GM18519 (cell line): ENCODE data around the gene CD86.

Experiments used
- ATAC-seq: cut with Tn5 transposase; IDR thresholded peaks from one replicate; pipeline ENCODE4 v1.9.1; 2021; ENCODE audit warnings: mild to moderate bottlenecking, moderate library complexity; ENCODE audit not compliant: unreplicated experiment, low FRiP score

The CD86 gene

DNA sequence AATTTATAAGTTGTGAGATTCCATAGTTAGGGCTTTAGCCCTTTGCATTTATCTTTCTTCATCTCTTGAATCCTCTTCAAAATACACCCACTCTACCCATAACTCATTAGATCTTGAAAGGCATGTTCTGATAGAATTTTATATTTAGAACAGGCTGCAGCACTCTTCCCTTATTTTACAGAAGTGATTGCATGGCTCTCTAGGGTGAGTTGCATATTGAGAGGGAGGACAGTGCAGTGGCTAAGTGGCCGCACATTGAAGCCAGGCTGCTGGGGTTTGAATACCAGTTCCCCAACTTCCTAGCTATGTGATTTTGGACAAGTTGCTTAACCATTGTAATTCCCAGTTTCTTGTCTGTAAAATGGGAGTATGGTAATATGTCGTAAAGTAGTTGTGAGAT is 2.5 kb downstream of the CD86 start:
- ATAC-seq: no peak

DNA sequence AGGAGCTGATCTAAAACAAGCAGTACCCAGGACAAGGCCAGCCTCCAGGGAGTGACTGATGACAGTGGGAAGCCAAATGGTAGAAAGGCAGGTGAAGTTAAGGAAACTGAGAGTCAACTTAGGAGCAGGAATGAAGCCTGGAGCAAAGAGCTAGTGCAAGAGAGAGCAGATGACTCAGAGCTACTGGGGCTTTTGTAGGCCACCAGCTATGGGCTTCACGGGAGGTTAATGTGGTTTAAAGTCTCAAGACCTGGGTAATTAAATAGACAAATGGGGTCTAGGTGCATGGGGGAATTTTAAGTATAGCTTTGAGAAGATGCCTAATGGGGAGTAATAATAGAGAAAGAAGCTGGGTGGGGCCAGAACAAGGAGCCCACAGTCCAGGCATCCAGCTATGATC is 3.1 kb downstream of the CD86 start:
- ATAC-seq: no peak

DNA sequence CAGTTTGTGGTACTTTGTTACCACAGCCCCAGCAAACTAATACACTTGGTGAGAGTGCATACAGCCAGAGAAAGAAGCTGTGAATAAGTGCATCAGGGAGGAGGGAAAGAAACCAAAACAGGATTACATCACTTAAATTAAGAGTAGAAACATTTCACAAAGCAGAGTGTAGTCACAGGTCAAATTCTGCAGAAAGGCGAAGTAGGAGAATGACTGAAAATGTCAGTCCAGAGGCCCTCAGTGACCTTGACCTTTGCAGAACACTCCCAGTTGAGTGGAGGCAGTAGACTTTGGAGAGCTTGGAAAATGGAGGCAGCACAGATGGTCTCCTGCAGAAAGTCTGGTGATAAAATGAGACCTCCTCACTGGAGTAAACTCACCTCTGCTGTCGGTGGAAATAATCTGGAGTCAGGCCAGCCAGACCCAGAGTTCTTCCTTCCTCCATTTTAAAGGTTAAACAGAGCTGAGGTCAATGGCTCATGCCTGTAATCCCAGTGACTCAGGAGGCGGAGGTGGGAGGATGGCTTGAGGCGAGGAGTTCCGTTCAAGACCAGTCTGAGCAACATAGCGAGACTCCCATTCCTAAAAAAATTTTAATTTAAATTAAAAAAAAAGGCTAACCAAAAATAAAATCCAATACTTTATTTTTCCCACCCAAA is 5.0 kb downstream of the CD86 start:
- no peak for ATAC-seq

DNA sequence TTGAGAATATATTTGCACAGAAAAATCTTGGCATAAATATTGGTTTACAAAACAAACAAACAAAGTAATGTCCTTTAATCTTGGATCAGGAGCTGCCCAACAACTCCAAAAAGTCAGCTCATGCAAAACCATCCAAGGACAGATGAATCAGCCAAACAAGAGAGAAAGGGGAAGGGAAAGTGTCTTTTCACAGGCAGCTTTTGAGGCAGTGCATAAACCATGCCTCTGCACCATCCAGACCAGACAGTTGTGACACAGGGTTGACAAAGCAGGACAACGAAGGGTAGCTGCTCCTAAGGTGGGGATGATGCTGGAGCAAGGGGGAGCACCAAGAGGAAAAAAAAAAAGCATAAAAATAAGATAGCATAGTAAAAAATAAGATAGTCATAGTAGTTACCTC is 8.7 kb downstream of the CD86 start:
- no peak for ATAC-seq

DNA sequence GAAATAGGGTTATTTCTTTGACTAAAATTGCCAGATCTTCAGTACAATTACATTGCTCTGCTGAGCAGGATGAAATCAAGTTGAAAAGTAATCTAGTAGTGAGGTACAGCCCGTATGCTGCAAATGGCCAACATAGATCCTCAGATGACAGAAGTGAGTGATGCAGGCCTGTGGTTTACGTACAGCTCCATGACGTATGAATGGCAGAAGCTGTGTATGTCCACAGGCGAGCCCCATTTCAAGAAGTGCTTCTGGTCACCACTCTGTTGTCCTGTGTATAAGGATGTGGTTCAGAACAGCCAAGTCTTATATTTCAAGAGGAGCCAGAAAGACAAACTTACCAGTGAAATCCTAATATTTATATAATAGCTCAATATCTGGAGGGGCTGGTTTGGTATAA is 9.2 kb downstream of the CD86 start:
- ATAC-seq: no peak

DNA sequence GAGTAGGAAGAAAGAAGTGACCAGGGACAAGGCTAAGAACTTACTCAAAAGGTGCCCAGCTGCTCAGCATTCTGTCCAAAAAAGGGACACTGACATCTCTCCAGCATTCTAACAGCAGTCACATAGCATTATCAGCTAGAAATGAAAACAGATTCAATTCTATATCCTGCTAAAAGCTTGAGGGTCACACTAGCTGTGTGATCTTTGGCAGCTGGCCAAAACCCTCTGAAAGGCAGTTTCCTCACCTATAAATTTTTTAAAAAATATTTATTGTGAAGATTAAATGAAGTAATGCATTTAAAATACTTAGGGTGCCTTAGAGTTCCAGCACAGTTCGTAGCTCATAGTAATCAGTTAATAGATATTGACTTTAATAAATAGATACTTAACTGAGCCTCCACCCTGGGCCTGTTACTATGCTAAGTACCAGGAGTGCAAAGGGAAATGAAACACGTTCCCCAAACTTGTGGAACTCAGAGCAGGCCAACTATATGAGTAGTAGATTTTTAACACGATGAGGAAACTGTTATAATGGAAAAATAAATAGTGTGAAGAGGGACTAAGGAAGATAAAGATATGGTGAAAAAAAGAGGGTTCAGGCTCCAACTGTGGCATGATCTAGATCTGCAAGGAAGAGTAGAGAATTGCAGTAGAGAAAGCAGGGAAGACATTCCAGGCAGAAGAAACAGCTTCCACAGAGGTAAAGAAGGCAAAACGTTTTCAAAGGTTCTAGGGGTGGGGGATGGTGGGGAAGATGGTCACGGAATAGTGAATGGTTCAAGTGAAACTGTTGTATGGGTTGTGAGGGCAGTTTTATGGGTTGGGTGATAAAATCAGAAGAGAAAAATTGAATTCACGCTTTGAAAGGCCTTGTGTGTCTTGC is 11.4 kb downstream of the CD86 start:
- ATAC-seq: no peak

DNA sequence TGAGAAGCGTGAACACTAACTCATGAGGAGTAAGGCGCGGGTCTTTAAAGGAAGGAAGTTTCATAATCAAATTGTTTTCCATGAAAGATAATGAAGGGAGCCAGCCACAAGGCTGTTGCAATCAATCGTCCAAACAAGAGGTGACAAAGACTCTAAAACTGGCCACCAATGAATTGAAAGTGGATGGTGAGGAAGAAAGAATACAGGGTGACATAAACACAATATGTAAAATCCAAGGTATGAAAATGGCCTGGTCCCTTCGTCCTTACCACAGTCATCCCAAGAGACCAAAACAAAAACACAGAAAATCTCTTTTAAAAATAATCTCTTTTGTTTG is 12.0 kb downstream of the CD86 start:
- no peak for ATAC-seq

DNA sequence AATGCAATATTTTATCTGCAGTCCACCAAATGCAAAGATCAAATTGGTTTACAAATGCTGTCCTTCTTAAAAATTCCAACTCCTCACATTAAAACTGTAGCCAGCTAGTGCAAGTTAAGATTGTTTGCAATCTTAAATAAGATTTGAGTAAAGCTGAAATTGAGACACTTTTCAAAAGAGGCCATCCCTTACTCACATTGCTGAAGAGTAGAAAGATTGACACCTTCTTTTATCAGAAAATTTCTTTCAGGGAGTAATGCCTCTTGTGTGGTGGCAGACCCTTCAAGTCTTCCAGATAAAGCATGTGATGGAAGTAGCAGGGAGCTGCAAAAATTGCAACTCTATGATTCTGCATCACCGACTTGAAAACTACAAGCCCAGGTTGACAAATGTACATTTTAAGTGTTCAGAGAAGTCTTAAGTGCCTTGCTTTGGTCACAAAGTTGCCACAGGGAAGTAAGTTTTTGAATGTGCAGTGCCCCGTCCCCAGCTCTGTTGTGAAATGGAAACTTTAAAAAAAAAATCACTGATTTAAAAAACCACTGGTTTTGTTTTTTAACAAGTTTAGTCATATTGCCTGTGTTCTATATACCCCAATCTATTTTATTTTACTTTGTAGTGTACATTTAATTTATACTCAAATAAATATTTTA is 12.6 kb downstream of the CD86 start:
- no peak for ATAC-seq

DNA sequence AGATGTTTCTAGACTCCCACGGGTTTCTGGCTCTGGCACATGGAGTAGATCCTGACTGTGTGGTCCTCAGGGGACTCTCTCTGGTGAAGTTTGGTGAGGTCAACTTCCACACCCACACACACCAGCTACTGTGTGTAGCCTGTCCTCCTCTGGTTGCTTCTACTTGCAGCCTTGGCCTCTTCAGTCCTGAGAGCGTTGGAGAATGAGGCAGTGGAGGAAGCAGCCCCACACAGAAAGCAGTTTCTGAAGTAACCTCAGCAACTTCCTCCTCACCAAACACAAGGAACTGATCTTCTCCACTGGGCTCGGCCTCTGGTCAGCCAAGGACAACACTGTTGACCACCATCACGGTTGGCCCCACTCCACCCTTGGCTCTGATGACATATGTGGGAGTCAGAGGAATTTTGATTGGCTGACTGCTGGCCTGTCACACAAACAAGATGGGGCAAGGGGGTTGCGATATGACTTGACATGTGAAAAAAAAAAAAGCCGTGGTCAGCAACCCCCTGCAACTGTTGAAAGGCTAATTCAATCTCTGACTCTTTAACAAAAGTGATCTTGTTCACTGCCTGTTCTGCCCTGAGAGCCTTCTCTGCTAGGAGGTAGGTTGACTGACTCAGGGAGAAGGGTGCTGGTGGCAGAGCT is 19.6 kb downstream of the CD86 start:
- peak; percentile 39 for ATAC-seq

DNA sequence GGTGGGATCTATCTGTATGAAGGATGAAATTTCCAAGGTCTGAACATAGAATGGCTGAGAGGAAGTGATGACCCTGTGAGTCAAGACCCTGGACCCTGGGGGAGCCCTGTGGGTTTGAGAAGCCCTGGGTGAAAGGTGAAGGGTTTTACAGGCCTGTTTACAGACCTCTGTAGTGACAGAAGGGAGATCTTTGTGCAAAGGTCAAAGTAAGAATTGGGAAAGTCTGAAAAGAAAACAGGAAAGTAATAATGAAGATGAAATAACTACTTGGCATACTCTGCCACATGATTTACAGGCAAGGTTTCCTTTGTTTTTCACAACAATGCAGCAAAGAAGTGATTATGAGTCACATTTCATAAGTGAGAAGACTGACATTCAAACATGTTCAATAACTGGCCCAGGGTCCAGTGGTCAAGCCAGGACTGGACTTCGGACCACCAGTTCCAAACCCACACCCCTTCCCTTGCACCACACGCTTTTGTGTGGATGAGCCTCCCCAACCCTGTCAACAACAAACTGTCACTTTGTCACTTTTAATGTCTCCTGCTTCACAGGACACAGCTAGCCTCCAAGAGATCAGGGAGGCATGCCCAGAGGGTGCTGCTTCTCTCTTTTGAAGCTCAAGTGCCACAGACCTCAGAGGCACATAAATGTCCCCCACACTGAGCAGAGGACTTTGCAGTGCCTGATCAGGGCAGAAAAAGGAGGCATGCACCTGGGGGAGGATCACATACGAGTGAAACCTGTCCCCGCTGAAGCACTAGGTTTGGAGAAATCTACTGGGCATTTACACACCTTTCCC is 21.5 kb downstream of the CD86 start:
- no peak for ATAC-seq

DNA sequence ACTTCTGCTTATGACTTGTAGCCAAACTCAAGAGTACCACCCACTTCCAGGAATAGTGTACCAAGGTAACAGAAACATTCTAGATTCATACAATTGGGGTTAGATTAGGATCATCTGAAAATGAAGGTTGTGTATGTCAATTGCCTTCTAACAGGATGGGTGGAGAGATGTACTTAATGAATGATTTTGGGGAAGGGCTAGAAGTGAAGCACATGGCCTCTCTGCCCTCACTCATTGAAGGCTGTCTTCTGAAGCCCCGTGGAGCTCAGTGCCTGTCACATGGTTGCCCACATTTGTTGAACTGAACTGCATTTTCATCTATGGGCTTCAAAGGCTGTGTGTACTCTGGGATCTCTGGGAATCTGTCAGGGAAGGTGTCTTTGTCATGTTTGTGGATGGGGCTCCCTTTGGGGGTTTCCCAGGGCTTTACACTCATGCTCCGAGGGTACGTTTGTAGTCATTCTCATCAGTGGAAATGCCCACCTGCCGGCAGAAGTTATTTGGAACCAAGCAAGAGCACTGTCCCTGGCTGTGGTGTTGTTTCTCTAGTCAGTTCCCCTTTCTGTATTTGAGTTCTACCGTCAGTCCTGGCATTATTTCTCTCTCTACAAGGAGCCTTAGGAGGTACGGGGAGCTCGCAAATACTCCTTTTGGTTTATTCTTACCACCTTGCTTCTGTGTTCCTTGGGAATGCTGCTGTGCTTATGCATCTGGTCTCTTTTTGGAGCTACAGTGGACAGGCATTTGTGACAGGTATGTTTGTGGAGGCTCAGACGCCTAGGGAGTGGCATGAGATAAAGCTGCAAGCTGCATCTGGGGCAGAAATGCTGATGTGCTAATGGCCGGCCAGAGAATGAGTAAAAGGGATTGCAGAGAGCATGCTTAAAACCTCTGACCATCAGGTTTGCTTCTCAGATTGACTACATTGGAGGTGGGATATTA is 22.4 kb downstream of the CD86 start:
- no peak for ATAC-seq

DNA sequence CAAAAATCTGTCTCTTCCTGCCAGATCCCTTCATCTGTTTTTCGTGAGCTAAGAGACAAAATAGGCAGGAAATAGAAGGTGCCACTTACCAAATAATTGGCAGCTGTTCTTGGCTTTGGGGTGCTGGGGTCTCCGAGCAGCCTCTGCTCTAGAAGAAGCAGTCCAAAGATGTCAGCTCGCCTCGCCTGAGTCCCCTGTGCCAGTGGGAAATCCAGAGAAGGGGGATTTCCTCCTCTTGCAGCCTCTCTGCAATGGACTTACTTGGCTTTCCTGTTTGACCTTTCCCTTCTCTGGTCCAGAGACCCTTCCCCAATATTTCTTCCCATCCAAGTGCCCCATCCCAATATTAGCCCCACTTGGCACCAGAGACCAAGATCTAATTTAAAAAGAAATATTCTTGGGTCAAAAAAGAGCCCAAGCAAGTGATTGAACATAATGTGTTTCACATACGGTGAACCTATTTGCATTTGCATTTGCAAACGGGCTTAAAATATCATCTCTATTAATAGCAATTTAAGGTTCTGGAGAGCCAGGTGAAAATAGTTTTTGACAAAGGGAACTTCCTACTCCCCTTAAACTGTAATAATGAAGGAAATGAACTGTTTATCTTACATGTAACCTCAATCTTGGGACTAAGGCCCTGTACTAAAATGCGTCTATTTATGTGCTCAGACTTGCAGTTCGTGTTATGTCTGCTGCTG is 23.2 kb downstream of the CD86 start:
- no peak for ATAC-seq

DNA sequence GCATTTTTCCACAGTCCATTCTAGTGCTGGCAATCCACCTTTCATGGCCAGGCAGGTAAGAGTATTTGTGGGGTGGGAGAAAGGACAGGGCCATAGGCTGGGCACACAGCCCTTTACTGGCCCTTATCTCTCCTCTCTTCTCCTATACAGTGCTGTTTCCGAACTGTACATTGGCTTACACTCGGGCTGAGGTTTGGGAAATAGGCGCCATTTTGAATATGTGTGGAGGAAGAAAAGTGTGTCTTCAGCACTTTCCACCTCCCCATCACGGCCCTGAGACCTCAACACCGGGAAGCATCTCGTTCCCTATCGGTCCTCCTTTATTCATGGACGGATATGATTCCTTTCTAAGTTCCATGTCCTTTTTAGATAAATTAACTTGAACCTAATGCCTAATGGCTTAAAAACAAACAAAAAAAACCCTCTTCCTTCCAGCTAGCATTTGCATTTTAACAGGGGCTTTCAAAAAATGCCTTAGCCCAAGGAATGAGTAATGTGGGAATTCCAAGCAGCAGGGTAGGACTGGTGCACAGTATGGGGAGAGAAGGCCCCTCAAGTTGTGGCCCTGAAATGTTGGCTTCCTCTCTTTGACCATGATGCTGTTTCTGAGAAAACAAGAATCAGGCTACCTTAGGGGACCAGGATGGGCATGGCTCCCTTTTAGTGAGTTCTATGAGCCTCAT is 24.5 kb downstream of the CD86 start:
- no peak for ATAC-seq

DNA sequence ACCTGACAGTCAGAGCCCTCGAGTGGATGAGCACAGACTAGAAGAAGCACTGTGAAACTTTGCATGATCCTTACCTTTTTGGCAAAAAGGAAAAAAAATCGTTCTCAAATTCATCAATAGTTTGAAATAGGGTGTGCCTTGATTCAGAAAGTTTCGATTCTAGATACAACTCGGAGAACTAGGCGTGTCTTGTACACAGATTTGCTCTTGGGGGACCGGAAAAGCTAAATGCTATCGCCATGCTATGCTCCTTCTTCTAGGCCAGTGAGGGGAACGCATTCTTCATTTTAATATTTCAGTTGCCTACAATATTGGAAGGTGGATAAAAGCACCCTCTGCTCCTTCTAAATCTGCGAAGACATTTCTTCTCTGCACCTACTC is 25.0 kb downstream of the CD86 start:
- ATAC-seq: no peak

DNA sequence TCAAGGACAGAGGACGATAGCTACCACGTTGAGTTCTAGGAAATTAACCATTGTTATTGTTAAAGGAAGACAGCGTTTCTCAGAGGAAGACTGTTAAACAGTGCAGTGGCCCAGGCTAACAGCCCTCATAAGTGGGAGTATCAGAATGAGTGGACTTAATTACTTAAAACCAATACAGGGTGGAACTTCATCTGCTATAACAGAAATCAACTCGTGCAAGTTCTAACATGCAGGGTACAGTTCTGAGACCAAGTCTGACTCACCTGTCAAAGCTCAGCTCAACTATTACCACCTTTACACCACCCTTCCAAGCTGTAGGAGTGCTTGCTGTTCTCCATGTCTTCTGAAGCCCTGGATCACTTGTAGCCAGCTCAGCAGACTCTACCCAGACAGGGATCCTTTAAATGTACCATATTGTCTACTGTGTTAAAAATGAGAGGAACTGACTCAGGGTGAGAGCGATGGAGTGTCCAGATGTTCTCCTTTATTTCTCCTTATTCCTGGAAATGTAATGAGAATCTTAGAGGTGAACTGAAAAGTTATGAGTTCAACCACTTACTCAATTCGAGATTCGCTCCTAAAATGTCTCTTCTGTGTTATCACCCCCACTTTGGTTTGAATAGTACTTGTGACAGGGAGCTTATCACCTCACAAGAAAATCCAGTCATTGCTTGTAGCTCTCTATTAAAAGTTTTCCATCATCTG is 26.5 kb downstream of the CD86 start:
- ATAC-seq: peak; percentile 58

DNA sequence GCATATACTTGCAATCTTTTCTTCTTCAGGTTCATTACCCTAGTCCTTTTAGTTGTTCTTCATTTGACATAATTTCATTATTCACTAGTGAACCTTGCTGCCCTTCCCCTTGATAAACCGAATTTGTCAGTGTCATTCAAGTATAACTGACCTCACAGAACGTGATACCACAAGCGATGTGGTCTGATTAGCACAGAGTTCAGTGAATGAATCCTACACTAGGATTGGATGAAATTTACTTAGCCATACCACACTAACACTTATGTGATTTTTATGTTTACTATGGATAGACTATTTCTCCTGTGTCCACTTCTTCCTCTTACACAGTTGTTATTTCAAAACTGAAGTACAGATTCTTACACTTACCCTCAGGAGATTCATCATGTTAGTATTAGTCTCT is 27.2 kb downstream of the CD86 start:
- ATAC-seq: no peak

DNA sequence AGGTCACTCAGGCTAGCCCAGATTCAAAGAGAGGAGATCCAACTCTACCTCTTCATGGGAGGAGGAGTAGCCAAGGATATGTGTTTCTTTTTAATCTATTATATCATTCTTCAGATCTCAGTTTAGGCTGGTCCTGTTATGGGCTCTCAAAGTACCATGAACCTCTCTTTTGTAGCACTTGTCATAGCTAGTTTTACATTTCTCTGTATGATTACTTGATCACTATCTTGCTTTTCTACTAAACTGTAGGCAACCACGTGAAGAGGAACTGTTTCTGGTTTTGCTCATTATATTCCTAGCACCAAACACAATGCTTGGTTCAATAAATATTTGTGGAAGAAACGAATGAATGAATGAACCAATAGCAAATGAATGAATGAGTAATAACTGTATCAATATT is 29.6 kb downstream of the CD86 start:
- no peak for ATAC-seq

DNA sequence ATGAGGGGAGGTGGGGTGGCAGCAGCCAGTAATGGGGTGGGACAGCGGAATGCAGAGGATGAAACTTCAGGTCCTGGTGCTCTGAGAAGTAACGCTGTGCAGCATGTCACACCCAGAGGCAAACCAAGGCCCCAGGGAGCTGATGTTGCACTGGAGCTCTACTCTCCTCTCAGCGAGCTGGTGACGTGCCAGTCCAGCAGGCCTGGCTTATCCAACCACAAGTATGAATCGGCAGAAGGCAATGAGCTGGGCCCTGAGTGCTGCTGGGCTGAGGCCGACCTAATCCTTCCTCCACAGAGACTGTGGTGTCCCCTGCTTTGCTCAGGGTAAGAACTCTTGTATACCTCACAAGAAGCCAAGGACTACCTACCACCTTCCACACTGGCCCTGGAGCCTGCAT is 30.5 kb downstream of the CD86 start:
- ATAC-seq: no peak
